Measurements from ENCODE around the gene LRRN4CL. TPM values are rescaled to one million over a fixed set of nuclear protein-coding genes. Genes with fewer than 3 reads are reported as not detected.

LRRN4CL gene
- total RNA-seq, 1 experiment from 2014 or later: 0.71 TPM

Other genes starting within 250 kb of the LRRN4CL start
- 246 and 253 TPM in 2 replicates for gene AHNAK, start 142.7 kb downstream of the LRRN4CL start, total RNA-seq (2022)
- 970 and 1,189 TPM in 2 replicates for gene EEF1G, start 115.6 kb downstream of the LRRN4CL start, total RNA-seq (2022)
- gene TUT1, start 98.0 kb downstream of the LRRN4CL start, total RNA-seq (2022): 21.9 and 26.3 TPM in 2 replicates
- gene MTA2, start 87.7 kb downstream of the LRRN4CL start, total RNA-seq (2022): 90.4 and 97.2 TPM in 2 replicates
- gene EML3, start 76.8 kb downstream of the LRRN4CL start, total RNA-seq (2022): 43.3 and 51.4 TPM in 2 replicates
- gene ROM1, start 76.3 kb downstream of the LRRN4CL start, total RNA-seq (2022): 1.6 and 2.6 TPM in 2 replicates
- gene B3GAT3, start 67.5 kb downstream of the LRRN4CL start, total RNA-seq (2022): 31.5 and 32.7 TPM in 2 replicates
- gene GANAB, start 42.9 kb downstream of the LRRN4CL start, total RNA-seq (2022): 356 and 377 TPM in 2 replicates
- 21.4 and 26.0 TPM in 2 replicates for gene INTS5, start 36.2 kb downstream of the LRRN4CL start, total RNA-seq (2022)
- gene C11orf98, start 24.3 kb downstream of the LRRN4CL start, total RNA-seq (2022): 61.7 and 67.4 TPM in 2 replicates
- 17.7 and 23.1 TPM in 2 replicates for gene CSKMT, start 24.2 kb downstream of the LRRN4CL start, total RNA-seq (2022)
- gene UQCC3, start 17.9 kb downstream of the LRRN4CL start, total RNA-seq (2022): 10.4 and 11.4 TPM in 2 replicates
- 16.4 and 21.3 TPM in 2 replicates for gene LBHD1, start 17.3 kb downstream of the LRRN4CL start, total RNA-seq (2022)
- 91.9 and 98.7 TPM in 2 replicates for gene UBXN1, start 10.5 kb downstream of the LRRN4CL start, total RNA-seq (2022)
- gene BSCL2, start 17.9 kb upstream of the LRRN4CL start, total RNA-seq (2022): 71.5 and 88.0 TPM in 2 replicates
- gene GNG3, start 18.1 kb upstream of the LRRN4CL start, total RNA-seq (2022): not detected in 2 replicates
- gene HNRNPUL2, start 37.9 kb upstream of the LRRN4CL start, total RNA-seq (2022): 52.6 and 52.7 TPM in 2 replicates
- gene TTC9C, start 39.0 kb upstream of the LRRN4CL start, total RNA-seq (2022): 35.5 and 36.7 TPM in 2 replicates
- 9.7 and 10.6 TPM in 2 replicates for gene ZBTB3, start 64.6 kb upstream of the LRRN4CL start, total RNA-seq (2022)
- 83.4 and 86.9 TPM in 2 replicates for gene POLR2G, start 72.0 kb upstream of the LRRN4CL start, total RNA-seq (2022)
- gene TAF6L, start 81.9 kb upstream of the LRRN4CL start, total RNA-seq (2022): 26.0 and 28.9 TPM in 2 replicates
- 65.6 and 72.3 TPM in 2 replicates for gene TMEM179B, start 97.9 kb upstream of the LRRN4CL start, total RNA-seq (2022)
- gene TMEM223, start 102.5 kb upstream of the LRRN4CL start, total RNA-seq (2022): 19.4 and 20.5 TPM in 2 replicates
- gene NXF1, start 115.9 kb upstream of the LRRN4CL start, total RNA-seq (2022): 48.0 and 51.6 TPM in 2 replicates
- gene STX5, start 142.5 kb upstream of the LRRN4CL start, total RNA-seq (2022): 38.3 and 39.2 TPM in 2 replicates
- not detected in 2 replicates for gene TEX54, start 143.3 kb upstream of the LRRN4CL start, total RNA-seq (2022)
- 87.7 and 97.4 TPM in 2 replicates for gene WDR74, start 150.1 kb upstream of the LRRN4CL start, total RNA-seq (2022)
- 410 and 444 TPM in 2 replicates for gene SLC3A2, start 191.4 kb upstream of the LRRN4CL start, total RNA-seq (2022)
- not detected in 2 replicates for gene CHRM1, start 231.8 kb upstream of the LRRN4CL start, total RNA-seq (2022)

All from Calu3 (cell line).